HCT116 (cell line): ENCODE results near the gene SAG. TPM values are rescaled to one million over a fixed set of nuclear protein-coding genes. Genes with fewer than 3 reads are reported as not detected.

Source experiments
- ATAC-seq: fragments of 200-7000 bp; cut with Tn5 transposase; 2 replicates; pipeline ENCODE4 v1.9.1; 2020; ENCODE audit warnings: mild to moderate bottlenecking, moderate library complexity
- BruUV-seq: library from RNA; stranded (reverse); fragments of 400-500 nt; replicated peaks from 2 replicates; lab custom pipeline; 2021; lab: Mats Ljungman, UMichigan
- CTCF ChIA-PET: fragments of 300-600 bp; sonication (Branson Sonifier 250); formaldehyde crosslinking; loops from one replicate; lab custom pipeline; 2021; ENCODE audit warnings: antibody characterized with exemption; lab: Charles Lee
- POLR2A ChIA-PET: fragments of 300-600, 350-600 bp; sonication (Branson Sonifier 250); formaldehyde crosslinking; loops from one replicate; lab custom pipeline; 2021; ENCODE audit warnings: antibody characterized with exemption; lab: Charles Lee
- RAD21 ChIA-PET, 2 experiments: fragments of 300-600 bp; sonication (Branson Sonifier 250); formaldehyde crosslinking; loops; one replicate each; lab custom pipeline; 2023; ENCODE audit warnings: low total read pairs in 2 of 2; ENCODE audit not compliant: uncharacterized antibody in 2 of 2, unreplicated experiment in 2 of 2, low non-redundant PET in 1 of 2; lab: Charles Lee
- DNase-seq: peaks from one replicate; pipeline ENCODE4 v3.0.0-alpha.2; 2010; ENCODE audit warnings: low read depth, low spot score
- H2AFZ ChIP-seq: fragments of 200-600 bp; shearing (Covaris generic), sonication (generic); 2 replicates; pipeline ENCODE4 v1.6.1; 2017; ENCODE audit warnings: low read depth, mixed run types, mixed read lengths, antibody characterized with exemption, low read length; ENCODE audit not compliant: poor library complexity, severe bottlenecking
- H3K27ac ChIP-seq: 2 replicates; pipeline ENCODE4 v1.5.1; 2012; ENCODE audit warnings: low read depth, low read length
- H3K27me3 ChIP-seq: fragments of 200-600 bp; sonication (generic); 2 replicates; pipeline ENCODE4 v1.6.1; 2016; ENCODE audit warnings: mixed run types, low read length, mixed read lengths; ENCODE audit not compliant: insufficient read depth
- H3K36me3 ChIP-seq, 2 experiments: fragments of 200-500 bp in 1 of 2; fragments of 200-600 bp in 1 of 2; sonication (Bioruptor generic) in 1 of 2; sonication (generic) in 1 of 2; 2 replicates each; pipeline versions ENCODE4 v1.5.1 to v1.6.1; 2014 to 2016; ENCODE audit warnings: low read length in 2 of 2, inconsistent platforms in 1 of 2, mixed read lengths in 1 of 2, mixed run types in 1 of 2; ENCODE audit not compliant: insufficient read depth in 2 of 2, control insufficient read depth in 1 of 2
- H3K4me1 ChIP-seq, 2 experiments: fragments of 200-600 bp in 1 of 2; sonication (generic) in 1 of 2; 2 replicates each; pipeline versions ENCODE4 v1.5.1 to v1.6.1; 2012 to 2017; ENCODE audit warnings: low read length in 2 of 2, inconsistent platforms in 1 of 2, mild to moderate bottlenecking in 1 of 2, mixed read lengths in 1 of 2, mixed run types in 1 of 2, moderate library complexity in 1 of 2; ENCODE audit not compliant: insufficient read depth in 2 of 2, control insufficient read depth in 1 of 2
- H3K4me2 ChIP-seq: fragments of 200-600 bp; sonication (generic); 2 replicates; pipeline ENCODE4 v1.6.1; 2017; ENCODE audit warnings: mixed run types, low read length, mixed read lengths
- H3K4me3 ChIP-seq, 2 experiments: fragments of 200-600 bp in 1 of 2; sonication (generic) in 1 of 2; replicated peaks in 1 of 2; 2 replicates each; pipeline ENCODE4 v1.5.1; 2011 to 2016; ENCODE audit warnings: low read length in 2 of 2, control low read depth in 1 of 2, low read depth in 1 of 2, mild to moderate bottlenecking in 1 of 2, mixed read lengths in 1 of 2, mixed run types in 1 of 2
- H3K79me2 ChIP-seq: fragments of 200-600 bp; sonication (generic); 2 replicates; pipeline ENCODE4 v1.6.1; 2017; ENCODE audit warnings: mild to moderate bottlenecking, mixed run types, low read length, moderate library complexity, mixed read lengths; ENCODE audit not compliant: insufficient read depth
- H3K9ac ChIP-seq: fragments of 200-600 bp; sonication (generic); 2 replicates; pipeline ENCODE4 v1.6.1; 2016; ENCODE audit warnings: low read length, mixed read lengths
- H3K9me2 ChIP-seq: fragments of 200-600 bp; sonication (generic), shearing (Covaris generic); 2 replicates; pipeline ENCODE4 v1.6.1; 2017; ENCODE audit warnings: mixed run types, mild to moderate bottlenecking, moderate library complexity; ENCODE audit not compliant: insufficient read depth
- H3K9me3 ChIP-seq, 2 experiments: fragments of 200-500 bp in 1 of 2; fragments of 200-600 bp in 1 of 2; sonication (Bioruptor generic) in 1 of 2; sonication (generic) in 1 of 2; 2 replicates each; pipeline ENCODE4 v1.6.1; 2014 to 2017; ENCODE audit warnings: low read length in 2 of 2, mixed read lengths in 2 of 2, inconsistent platforms in 1 of 2, low read depth in 1 of 2, mild to moderate bottlenecking in 1 of 2, mixed run types in 1 of 2, moderate library complexity in 1 of 2; ENCODE audit not compliant: control insufficient read depth in 1 of 2, insufficient read depth in 1 of 2
- H4K20me1 ChIP-seq: fragments of 200-600 bp; sonication (generic), shearing (Covaris generic); 2 replicates; pipeline ENCODE4 v1.6.1; 2017; ENCODE audit warnings: mixed run types, mild to moderate bottlenecking, moderate library complexity; ENCODE audit not compliant: insufficient read depth
- ATF3 ChIP-seq: IDR thresholded peaks from 2 replicates; pipeline ENCODE4 v1.6.1; 2012
- CBX3 ChIP-seq: IDR thresholded peaks from 2 replicates; pipeline ENCODE4 v1.6.1; 2012; ENCODE audit warnings: low read depth
- EGR1 ChIP-seq: IDR thresholded peaks from 2 replicates; pipeline ENCODE4 v1.6.1; 2012; ENCODE audit warnings: low read depth
- EZH2 ChIP-seq: fragments of 200-600 bp; sonication (generic); IDR thresholded peaks from 2 replicates; pipeline ENCODE4 v1.6.1; 2017; ENCODE audit warnings: antibody characterized with exemption, mixed run types
- JUND ChIP-seq: IDR thresholded peaks from 2 replicates; pipeline ENCODE4 v1.6.1; 2012
- SP1 ChIP-seq: IDR thresholded peaks from 2 replicates; pipeline ENCODE4 v1.6.1; 2012; ENCODE audit warnings: low read depth
- SRF ChIP-seq: IDR thresholded peaks from 2 replicates; pipeline ENCODE4 v1.6.1; 2012; ENCODE audit warnings: low read depth
- YY1 ChIP-seq: IDR thresholded peaks from 2 replicates; pipeline ENCODE4 v1.6.1; 2011; ENCODE audit warnings: low read length, low read depth, moderate library complexity, mild to moderate bottlenecking; ENCODE audit not compliant: insufficient replicate concordance; ENCODE audit errors: extremely low read depth
- intact Hi-C: fragments of 100-400 bp; cut with micrococcal nuclease; formaldehyde crosslinking; loops from 2 replicates; pipeline ENCODE4 v1.10.0; 2022
- total RNA-seq: library from RNA; stranded (reverse); gene quantifications from one replicate; pipeline ENCODE4 v1.2.1, GENCODE V29; 2021; ENCODE audit not compliant: unreplicated experiment
- TF ChIP-seq, protein P1 (sequence below): IDR thresholded peaks from 2 replicates; pipeline ENCODE4 v1.6.1; 2012; ENCODE audit warnings: low read depth

SAG gene
- total RNA-seq, 1 experiment from 2014 or later = not detected

DNA sequence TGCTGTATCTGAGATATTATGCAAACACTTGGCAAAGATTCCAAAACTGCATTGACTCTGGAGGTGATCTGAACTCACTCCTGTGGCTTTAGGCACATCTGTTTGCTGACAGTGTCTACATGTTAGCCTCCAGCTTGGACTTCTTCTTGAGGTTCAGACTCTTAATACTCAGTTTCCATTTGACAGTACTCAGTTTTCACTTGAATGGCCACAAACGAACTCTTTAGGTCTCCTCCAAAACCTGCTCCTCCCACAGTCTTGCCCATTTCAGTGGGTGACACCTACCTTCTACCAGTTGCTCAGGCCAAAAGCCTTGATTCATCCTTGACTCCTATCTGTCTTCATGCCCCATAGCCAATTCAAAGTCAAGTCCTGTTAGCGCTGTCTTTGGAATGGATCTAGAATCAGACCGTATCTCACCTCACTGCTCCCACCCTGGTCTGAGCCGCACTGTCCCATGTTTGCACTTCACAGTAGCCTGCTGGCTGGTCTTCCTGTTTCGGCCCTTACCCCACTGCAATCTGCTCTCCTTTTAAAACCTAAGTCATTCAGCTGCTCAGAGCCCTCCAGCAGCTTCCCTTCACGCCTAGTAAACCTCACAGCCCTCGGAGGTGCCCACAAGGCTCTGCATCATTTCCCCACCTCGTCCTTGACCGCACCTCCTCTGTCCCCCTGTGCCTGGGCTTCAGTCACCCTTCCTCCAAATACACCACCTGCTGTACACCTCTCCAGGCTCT, 45.6 kb upstream of the SAG start:
- Histone ChIP-seq H2AFZ (no peak overlapping the region), H3K4me2 (no peak overlapping the region), H3K27ac (no peak overlapping the region), H3K4me3 (no peak overlapping the region), H3K9me2 (no peaks in the 10 kb centered on the region), H4K20me1 (no peaks in the 10 kb centered on the region), H3K9me3 (no peaks in the 10 kb centered on the region), H3K79me2 (peaks cover 61% of the 10 kb centered on the region), H3K9ac (no peak overlapping the region), H3K4me1 (no peaks in the 10 kb centered on the region), H3K36me3 (peaks cover 54 to 79% of the 10 kb centered on the region in 2 experiments), H3K27me3 (no peaks in the 10 kb centered on the region)
- ATAC-seq (no peak), DNase-seq (no peak)
- no TSS peak for BruUV-seq
- ChIA-PET CTCF (no interaction called here), POLR2A (no interaction called here), RAD21 (no interaction called here)
- TF ChIP-seq EGR1 = no peak
- intact Hi-C loops = no loop called here

DNA sequence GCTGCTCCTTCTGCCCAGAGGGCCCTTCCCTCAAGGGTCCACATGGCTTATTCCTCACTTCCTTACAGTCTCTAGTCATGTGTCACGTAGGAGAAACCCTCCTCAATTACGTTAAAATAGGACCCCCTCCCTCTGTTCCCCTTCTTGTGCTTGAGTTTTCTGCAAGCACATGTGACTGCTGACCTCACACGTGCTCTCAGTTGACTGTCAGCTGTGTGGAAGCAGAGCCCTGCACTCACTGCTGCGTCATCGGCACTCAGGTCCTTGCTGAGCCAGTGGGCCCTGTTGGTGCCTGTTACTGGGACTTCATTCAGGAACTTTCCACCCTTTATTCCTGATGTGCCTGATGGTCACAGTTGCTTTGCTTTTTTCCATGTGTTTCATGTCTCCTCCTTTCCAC, 45.1 kb upstream of the SAG start:
- Histone ChIP-seq H3K4me2 (no peak overlapping the region), H2AFZ (no peak overlapping the region), H3K36me3 (peaks cover 55 to 75% of the 10 kb centered on the region in 2 experiments), H3K9ac (no peak overlapping the region), H3K27ac (no peak overlapping the region), H3K4me1 (no peaks in the 10 kb centered on the region), H4K20me1 (no peaks in the 10 kb centered on the region), H3K27me3 (no peaks in the 10 kb centered on the region), H3K9me2 (no peaks in the 10 kb centered on the region), H3K4me3 (no peak overlapping the region), H3K9me3 (no peaks in the 10 kb centered on the region), H3K79me2 (peaks cover 56% of the 10 kb centered on the region)
- BruUV-seq = no TSS peak
- ChIA-PET POLR2A (no interaction called here), RAD21 (no interaction called here), CTCF (no interaction called here)
- intact Hi-C loops = no loop called here
- TF ChIP-seq ATF3 (no peak), JUND (no peak), CBX3 (no peak), SP1 (no peak), EGR1 (no peak), YY1 (no peak), SRF (no peak), EZH2 (no peak)
- TF ChIP-seq, protein P1, sequence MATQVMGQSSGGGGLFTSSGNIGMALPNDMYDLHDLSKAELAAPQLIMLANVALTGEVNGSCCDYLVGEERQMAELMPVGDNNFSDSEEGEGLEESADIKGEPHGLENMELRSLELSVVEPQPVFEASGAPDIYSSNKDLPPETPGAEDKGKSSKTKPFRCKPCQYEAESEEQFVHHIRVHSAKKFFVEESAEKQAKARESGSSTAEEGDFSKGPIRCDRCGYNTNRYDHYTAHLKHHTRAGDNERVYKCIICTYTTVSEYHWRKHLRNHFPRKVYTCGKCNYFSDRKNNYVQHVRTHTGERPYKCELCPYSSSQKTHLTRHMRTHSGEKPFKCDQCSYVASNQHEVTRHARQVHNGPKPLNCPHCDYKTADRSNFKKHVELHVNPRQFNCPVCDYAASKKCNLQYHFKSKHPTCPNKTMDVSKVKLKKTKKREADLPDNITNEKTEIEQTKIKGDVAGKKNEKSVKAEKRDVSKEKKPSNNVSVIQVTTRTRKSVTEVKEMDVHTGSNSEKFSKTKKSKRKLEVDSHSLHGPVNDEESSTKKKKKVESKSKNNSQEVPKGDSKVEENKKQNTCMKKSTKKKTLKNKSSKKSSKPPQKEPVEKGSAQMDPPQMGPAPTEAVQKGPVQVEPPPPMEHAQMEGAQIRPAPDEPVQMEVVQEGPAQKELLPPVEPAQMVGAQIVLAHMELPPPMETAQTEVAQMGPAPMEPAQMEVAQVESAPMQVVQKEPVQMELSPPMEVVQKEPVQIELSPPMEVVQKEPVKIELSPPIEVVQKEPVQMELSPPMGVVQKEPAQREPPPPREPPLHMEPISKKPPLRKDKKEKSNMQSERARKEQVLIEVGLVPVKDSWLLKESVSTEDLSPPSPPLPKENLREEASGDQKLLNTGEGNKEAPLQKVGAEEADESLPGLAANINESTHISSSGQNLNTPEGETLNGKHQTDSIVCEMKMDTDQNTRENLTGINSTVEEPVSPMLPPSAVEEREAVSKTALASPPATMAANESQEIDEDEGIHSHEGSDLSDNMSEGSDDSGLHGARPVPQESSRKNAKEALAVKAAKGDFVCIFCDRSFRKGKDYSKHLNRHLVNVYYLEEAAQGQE = no peak
- DNase-seq = no peak
- no peak for ATAC-seq
